ENCODE measurements around the gene GDF2.

GDF2 gene

GRCh38 chr10:47344996-47345870 lies 23.0 kb downstream of the GDF2 start:
- Histone ChIP-seq H3K4me3 (no peak overlapping the region), H3K36me3 (no peaks in the 10 kb centered on the region), H3K4me1 (no peaks in the 10 kb centered on the region), H3K27ac (no peak overlapping the region), H3K27me3 (no peaks in the 10 kb centered on the region), H3K9me3 (no peaks in the 10 kb centered on the region)
- intact Hi-C loops (cut with DNase I; ENCODE audit: low total_unique reads) = no loop called here
- peak in 1 of 2 donors; percentile 33 for DNase-seq
- TF ChIP-seq, protein P1, sequence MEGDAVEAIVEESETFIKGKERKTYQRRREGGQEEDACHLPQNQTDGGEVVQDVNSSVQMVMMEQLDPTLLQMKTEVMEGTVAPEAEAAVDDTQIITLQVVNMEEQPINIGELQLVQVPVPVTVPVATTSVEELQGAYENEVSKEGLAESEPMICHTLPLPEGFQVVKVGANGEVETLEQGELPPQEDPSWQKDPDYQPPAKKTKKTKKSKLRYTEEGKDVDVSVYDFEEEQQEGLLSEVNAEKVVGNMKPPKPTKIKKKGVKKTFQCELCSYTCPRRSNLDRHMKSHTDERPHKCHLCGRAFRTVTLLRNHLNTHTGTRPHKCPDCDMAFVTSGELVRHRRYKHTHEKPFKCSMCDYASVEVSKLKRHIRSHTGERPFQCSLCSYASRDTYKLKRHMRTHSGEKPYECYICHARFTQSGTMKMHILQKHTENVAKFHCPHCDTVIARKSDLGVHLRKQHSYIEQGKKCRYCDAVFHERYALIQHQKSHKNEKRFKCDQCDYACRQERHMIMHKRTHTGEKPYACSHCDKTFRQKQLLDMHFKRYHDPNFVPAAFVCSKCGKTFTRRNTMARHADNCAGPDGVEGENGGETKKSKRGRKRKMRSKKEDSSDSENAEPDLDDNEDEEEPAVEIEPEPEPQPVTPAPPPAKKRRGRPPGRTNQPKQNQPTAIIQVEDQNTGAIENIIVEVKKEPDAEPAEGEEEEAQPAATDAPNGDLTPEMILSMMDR (IDR thresholded peaks at IDR 0.05) = no peak

- Histone ChIP-seq H3K9me3 (no peaks in the 10 kb centered on the region), H3K27me3 (no peaks in the 10 kb centered on the region), H3K36me3 (no peaks in the 10 kb centered on the region), H3K27ac (no peak overlapping the region), H3K4me1 (no peaks in the 10 kb centered on the region), H3K4me3 (no peak overlapping the region)
- intact Hi-C loops (cut with DNase I; ENCODE audit: low total_unique reads) = no loop called here
- TF ChIP-seq, protein P1 (IDR thresholded peaks at IDR 0.05) = no peak
- DNase-seq = peak in 1 of 2 donors; percentile 34
These were observed 24.5 kb downstream of the GDF2 start for GRCh38 chr10:47346581-47347302.

- H3K4me1 ChIP-seq = no peaks in the 10 kb centered on the region
- intact Hi-C loops (cut with DNase I; ENCODE audit: low total_unique reads) = no loop called here
- no peaks in the 10 kb centered on the region for H3K9me3 ChIP-seq
- DNase-seq = peak in 1 of 2 donors; percentile 16
- no peak overlapping the region for H3K4me3 ChIP-seq
- H3K27me3 ChIP-seq = no peaks in the 10 kb centered on the region
- TF ChIP-seq, protein P1 (IDR thresholded peaks at IDR 0.05) = no peak
- no peaks in the 10 kb centered on the region for H3K36me3 ChIP-seq
- H3K27ac ChIP-seq = no peak overlapping the region
These were observed 25.0 kb downstream of the GDF2 start for GRCh38 chr10:47347303-47347675.

- Histone ChIP-seq H3K4me3 (no peak within 1 kb of the TSS), H3K27ac (no peak within 1 kb of the TSS), H3K36me3 (no peaks in the 10 kb centered on the region), H3K4me1 (no peaks in the 10 kb centered on the region), H3K9me3 (no peaks in the 10 kb centered on the region), H3K27me3 (no peaks in the 10 kb centered on the region)
- intact Hi-C loops (cut with DNase I; ENCODE audit: low total_unique reads) = no loop called here
- TF ChIP-seq, protein P1 (IDR thresholded peaks at IDR 0.05) = no peak
- DNase-seq = peak in 1 of 2 donors; percentile 51
These were observed 25.9 kb downstream of the GDF2 start, which contains the start of gene RBP3 for GRCh38 chr10:47348138-47348651. TSS of gene RBP3 (plus strand) at chr10:47348363. CDS start at chr10:47348485, 122 bp downstream.

- Histone ChIP-seq H3K9me3 (no peaks in the 10 kb centered on the region), H3K27me3 (no peaks in the 10 kb centered on the region), H3K4me3 (no peak overlapping the region), H3K36me3 (no peaks in the 10 kb centered on the region), H3K27ac (no peak overlapping the region), H3K4me1 (no peaks in the 10 kb centered on the region)
- TF ChIP-seq, protein P1 (IDR thresholded peaks at IDR 0.05) = no peak
- intact Hi-C loops (cut with DNase I; ENCODE audit: low total_unique reads) = no loop called here
- peak in 1 of 2 donors; percentile 57 for DNase-seq
These were observed 26.6 kb downstream of the GDF2 start for GRCh38 chr10:47348661-47349470.
